ENCODE measurements around the gene CRYBG2. TPM values are rescaled to one million over a fixed set of nuclear protein-coding genes. Genes with fewer than 3 reads are reported as not detected.
A peak's percentile ranks its signal among the peaks of the same experiment; 100 is the strongest.

CRYBG2 gene
- total and polyA plus RNA-seq, 2 of the 13 experiments (the other 11 are each of a cell fraction or from before 2014, with no cell fraction given) = 1.3 to 2.9 TPM

DNA sequence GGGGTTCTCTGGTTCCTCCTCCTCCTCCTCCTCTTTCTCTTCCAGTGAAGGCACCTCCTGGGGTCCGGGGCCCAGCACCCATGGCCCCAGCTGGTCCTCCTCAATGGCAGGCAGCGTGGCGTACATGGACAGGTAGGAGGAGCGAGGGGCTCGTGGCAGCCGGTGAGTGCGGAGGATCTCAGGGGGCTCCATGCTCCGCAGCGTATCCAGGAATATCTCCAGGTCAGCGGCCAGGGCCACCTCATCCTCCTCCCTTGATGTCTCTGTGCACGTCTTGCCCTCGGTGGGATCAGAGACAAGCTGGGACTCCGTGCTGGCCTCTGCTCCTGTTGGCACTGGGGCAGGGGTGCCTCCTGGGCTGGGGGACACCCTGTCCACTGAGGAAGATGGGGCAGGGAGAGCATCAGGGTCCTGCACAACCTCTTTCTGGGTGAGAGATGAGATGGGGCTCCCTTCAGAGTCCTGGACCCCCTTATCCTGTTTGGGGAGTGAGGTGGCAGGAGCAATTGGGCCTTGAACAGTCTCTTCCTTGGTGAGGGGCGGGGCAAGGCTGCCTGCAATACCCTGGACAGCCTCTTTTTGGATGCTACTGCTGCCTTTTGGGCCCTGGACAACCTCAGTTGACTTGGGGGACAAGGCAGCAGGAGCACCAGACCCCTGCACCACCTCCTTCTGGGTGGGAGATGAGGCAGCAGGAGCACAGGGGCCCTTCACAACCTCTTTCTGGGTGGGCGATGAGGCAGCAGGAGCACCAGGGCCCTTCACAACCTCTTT, 9.6 kb downstream of the CRYBG2 start:
- Histone ChIP-seq H3K79me2 (ENCODE audit: insufficient read depth, low read length) (no peaks in the 10 kb centered on the region), H3K4me2 (ENCODE audit: low read depth, low read length) (no peak overlapping the region), H3K4me1 (ENCODE audit: insufficient read depth, low read length) (peaks cover 24% of the 10 kb centered on the region), H3K4me3 (replicated peaks in 1 of 3; ENCODE audit: insufficient read depth in 1 of 3, low read depth in 2 of 3, low read length in 3 of 3) (no peak overlapping the region), H3K36me3 (replicated peaks in 1 of 2; ENCODE audit: control insufficient read depth in 1 of 2, insufficient read depth in 2 of 2, low read length in 2 of 2) (no peaks in the 10 kb centered on the region), H3K9me3 (ENCODE audit: low read length) (no peaks in the 10 kb centered on the region), H3K27me3 (ENCODE audit: control insufficient read depth in 1 of 2, insufficient read depth in 2 of 2, low read length in 2 of 2) (no peaks in the 10 kb centered on the region), H4K20me1 (ENCODE audit: insufficient read depth, low read length) (no peaks in the 10 kb centered on the region), H2AFZ (ENCODE audit: low read length) (no peak overlapping the region), H3K9ac (ENCODE audit: insufficient read depth, low read depth, low read length) (no peak overlapping the region), H3K27ac (ENCODE audit: extremely low read length, insufficient read depth, low read length) (no peak overlapping the region)
- no peak for FAIRE-seq
- 87% methylated on average over 7 of the region's 15 CpGs for WGBS (ENCODE audit: low lambda C conversion rate)
- ATAC-seq = peak; percentile 23; the same call in 2 of the 3 replicates
- BruUV-seq (replicated peaks) = no TSS peak
- intact Hi-C loops (cut with micrococcal nuclease; ENCODE audit: unreplicated experiment) = no loop called here
- no peak for DNase-seq (ENCODE audit: low spot score)
- CTCF ChIA-PET (ENCODE audit: low intra/inter-chr PET ratio, low total read pairs) = no interaction called here
- TF ChIP-seq ZNF547 (CRISPR knock-in tag; IDR thresholded peaks at IDR 0.05) (no peak), ZNF160 (CRISPR knock-in tag; IDR thresholded peaks at IDR 0.05) (no peak), ARHGAP35 (CRISPR knock-in tag; IDR thresholded peaks at IDR 0.05; ENCODE audit: borderline replicate concordance) (no peak), SRF (IDR thresholded peaks at IDR 0.05; ENCODE audit: low read depth, low read length) (no peak), KMT2A (CRISPR knock-in tag; IDR thresholded peaks at IDR 0.05) (no peak), KDM2A (CRISPR knock-in tag; IDR thresholded peaks at IDR 0.05; ENCODE audit: borderline replicate concordance, low read depth) (no peak)
- TF ChIP-seq, protein P1, sequence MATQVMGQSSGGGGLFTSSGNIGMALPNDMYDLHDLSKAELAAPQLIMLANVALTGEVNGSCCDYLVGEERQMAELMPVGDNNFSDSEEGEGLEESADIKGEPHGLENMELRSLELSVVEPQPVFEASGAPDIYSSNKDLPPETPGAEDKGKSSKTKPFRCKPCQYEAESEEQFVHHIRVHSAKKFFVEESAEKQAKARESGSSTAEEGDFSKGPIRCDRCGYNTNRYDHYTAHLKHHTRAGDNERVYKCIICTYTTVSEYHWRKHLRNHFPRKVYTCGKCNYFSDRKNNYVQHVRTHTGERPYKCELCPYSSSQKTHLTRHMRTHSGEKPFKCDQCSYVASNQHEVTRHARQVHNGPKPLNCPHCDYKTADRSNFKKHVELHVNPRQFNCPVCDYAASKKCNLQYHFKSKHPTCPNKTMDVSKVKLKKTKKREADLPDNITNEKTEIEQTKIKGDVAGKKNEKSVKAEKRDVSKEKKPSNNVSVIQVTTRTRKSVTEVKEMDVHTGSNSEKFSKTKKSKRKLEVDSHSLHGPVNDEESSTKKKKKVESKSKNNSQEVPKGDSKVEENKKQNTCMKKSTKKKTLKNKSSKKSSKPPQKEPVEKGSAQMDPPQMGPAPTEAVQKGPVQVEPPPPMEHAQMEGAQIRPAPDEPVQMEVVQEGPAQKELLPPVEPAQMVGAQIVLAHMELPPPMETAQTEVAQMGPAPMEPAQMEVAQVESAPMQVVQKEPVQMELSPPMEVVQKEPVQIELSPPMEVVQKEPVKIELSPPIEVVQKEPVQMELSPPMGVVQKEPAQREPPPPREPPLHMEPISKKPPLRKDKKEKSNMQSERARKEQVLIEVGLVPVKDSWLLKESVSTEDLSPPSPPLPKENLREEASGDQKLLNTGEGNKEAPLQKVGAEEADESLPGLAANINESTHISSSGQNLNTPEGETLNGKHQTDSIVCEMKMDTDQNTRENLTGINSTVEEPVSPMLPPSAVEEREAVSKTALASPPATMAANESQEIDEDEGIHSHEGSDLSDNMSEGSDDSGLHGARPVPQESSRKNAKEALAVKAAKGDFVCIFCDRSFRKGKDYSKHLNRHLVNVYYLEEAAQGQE (IDR thresholded peaks at IDR 0.05; ENCODE audit: borderline replicate concordance in 1 of 2, low read depth in 1 of 2, low read length in 2 of 2) = no peak
- TF ChIP-seq, protein P2, sequence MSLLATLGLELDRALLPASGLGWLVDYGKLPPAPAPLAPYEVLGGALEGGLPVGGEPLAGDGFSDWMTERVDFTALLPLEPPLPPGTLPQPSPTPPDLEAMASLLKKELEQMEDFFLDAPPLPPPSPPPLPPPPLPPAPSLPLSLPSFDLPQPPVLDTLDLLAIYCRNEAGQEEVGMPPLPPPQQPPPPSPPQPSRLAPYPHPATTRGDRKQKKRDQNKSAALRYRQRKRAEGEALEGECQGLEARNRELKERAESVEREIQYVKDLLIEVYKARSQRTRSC (CRISPR knock-in tag; IDR thresholded peaks at IDR 0.05; ENCODE audit: low read depth) = no peak
- POLR2A ChIA-PET = no interaction called here
- in situ Hi-C loops (cut with HindIII; ENCODE audit: extremely low pct_ligation_motif_present, low pct_unique_long_range_greater_than_20kb) = no loop called here
